IMR-90 (cell line): ENCODE data around the gene SYNRG. TPM values are rescaled to one million over a fixed set of nuclear protein-coding genes. Genes with fewer than 3 reads are reported as not detected.

Source experiments
- ATAC-seq: fragments of 200-7000 bp; cut with Tn5 transposase; 2 replicates; pipeline ENCODE4 v1.9.1; 2020; ENCODE audit warnings: low read depth, mild to moderate bottlenecking, moderate library complexity
- BruUV-seq: library from RNA; stranded (reverse); fragments of 400-500 nt; replicated peaks from 2 replicates; lab custom pipeline; 2021; lab: Mats Ljungman, UMichigan
- CTCF ChIA-PET: fragments of 300-600 bp; formaldehyde crosslinking; extraction: SDS; loops from one replicate; lab custom pipeline; 2021; ENCODE audit warnings: antibody characterized with exemption; lab: Yijun Ruan, JAX
- POLR2A ChIA-PET: fragments of 300-600 bp; sonication (Branson Sonifier 250); formaldehyde crosslinking; loops from one replicate; lab custom pipeline; 2022; ENCODE audit warnings: antibody characterized with exemption; ENCODE audit not compliant: unreplicated experiment; lab: Charles Lee
- DNase-seq: peaks from one replicate; pipeline ENCODE4 v3.0.0; 2013
- H2AFZ ChIP-seq: replicated peaks from 2 replicates; pipeline ENCODE3; 2013; ENCODE audit warnings: low read length, mild to moderate bottlenecking; ENCODE audit not compliant: poor library complexity
- H2AK5ac ChIP-seq: 2 replicates; pipeline ENCODE4 v1.6.1; 2013; ENCODE audit warnings: low read depth, low read length, inconsistent platforms
- H2AK9ac ChIP-seq: replicated peaks from 2 replicates; pipeline ENCODE3; 2013; ENCODE audit warnings: mild to moderate bottlenecking, low read depth, low read length, moderate library complexity; ENCODE audit not compliant: poor library complexity
- H2BK120ac ChIP-seq: 2 replicates; pipeline ENCODE4 v1.6.1; 2013; ENCODE audit warnings: low read depth, low read length, inconsistent platforms
- H2BK15ac ChIP-seq: 3 replicates; pipeline ENCODE4 v1.6.1; 2013; ENCODE audit warnings: low read depth, low read length, inconsistent platforms
- H2BK20ac ChIP-seq: 2 replicates; pipeline ENCODE4 v1.6.1; 2013; ENCODE audit warnings: low read depth, mild to moderate bottlenecking, inconsistent platforms, low read length, moderate library complexity
- H2BK5ac ChIP-seq: 2 replicates; pipeline ENCODE4 v1.6.1; 2013; ENCODE audit warnings: mild to moderate bottlenecking, low read depth, low read length, inconsistent platforms; ENCODE audit not compliant: poor library complexity, severe bottlenecking
- H3K14ac ChIP-seq: replicated peaks from 2 replicates; pipeline ENCODE4 v1.6.1; 2013; ENCODE audit warnings: low read depth, low read length, inconsistent platforms
- H3K18ac ChIP-seq: 2 replicates; pipeline ENCODE4 v1.6.1; 2013; ENCODE audit warnings: low read depth, low read length, control low read depth
- H3K23ac ChIP-seq: 2 replicates; pipeline ENCODE4 v1.6.1; 2013; ENCODE audit warnings: low read depth, low read length, inconsistent platforms
- H3K27ac ChIP-seq: 2 replicates; pipeline ENCODE4 v1.5.1; 2013; ENCODE audit warnings: mild to moderate bottlenecking, control low read depth, low read length; ENCODE audit not compliant: insufficient read depth
- H3K27me3 ChIP-seq: 2 replicates; pipeline ENCODE4 v1.6.1; 2013; ENCODE audit warnings: low read length; ENCODE audit not compliant: control insufficient read depth, insufficient read depth
- H3K36me3 ChIP-seq: 2 replicates; pipeline ENCODE4 v1.6.1; 2013; ENCODE audit warnings: low read length, mixed read lengths; ENCODE audit not compliant: control insufficient read depth, insufficient read depth
- H3K4ac ChIP-seq: 2 replicates; pipeline ENCODE4 v1.6.1; 2013; ENCODE audit warnings: low read depth, low read length, inconsistent platforms
- H3K4me1 ChIP-seq: 2 replicates; pipeline ENCODE4 v1.6.1; 2013; ENCODE audit warnings: low read length, mixed read lengths; ENCODE audit not compliant: control insufficient read depth, insufficient read depth
- H3K4me2 ChIP-seq: 2 replicates; pipeline ENCODE4 v1.6.1; 2013; ENCODE audit warnings: low read depth, mild to moderate bottlenecking, control low read depth, low read length, moderate library complexity
- H3K4me3 ChIP-seq: 2 replicates; pipeline ENCODE4 v1.5.1; 2013; ENCODE audit warnings: low read depth, mild to moderate bottlenecking, control low read depth, low read length, moderate library complexity; ENCODE audit not compliant: insufficient read depth
- H3K56ac ChIP-seq: 2 replicates; pipeline ENCODE4 v1.6.1; 2013; ENCODE audit warnings: low read length, inconsistent platforms; ENCODE audit not compliant: insufficient read depth; ENCODE audit errors: extremely low read depth
- H3K79me1 ChIP-seq, 2 experiments: 2 replicates each; pipeline ENCODE4 v1.6.1; 2013; ENCODE audit warnings: low read length in 2 of 2, inconsistent platforms in 1 of 2, low read depth in 1 of 2
- H3K9ac ChIP-seq: 2 replicates; pipeline ENCODE4 v1.6.1; 2013; ENCODE audit warnings: low read depth, low read length, control low read depth
- H3K9me1 ChIP-seq: 2 replicates; pipeline ENCODE4 v1.6.1; 2013; ENCODE audit warnings: low read length, inconsistent platforms; ENCODE audit not compliant: insufficient read depth
- H3K9me3 ChIP-seq: 2 replicates; pipeline ENCODE4 v1.6.1; 2013; ENCODE audit warnings: low read length; ENCODE audit not compliant: control insufficient read depth, insufficient read depth
- H4K20me1 ChIP-seq: 2 replicates; pipeline ENCODE4 v1.6.1; 2013; ENCODE audit warnings: low read length, inconsistent platforms; ENCODE audit not compliant: insufficient read depth
- H4K5ac ChIP-seq: 2 replicates; pipeline ENCODE4 v1.6.1; 2013; ENCODE audit warnings: mild to moderate bottlenecking, low read depth, low read length, control low read depth
- H4K8ac ChIP-seq, 2 experiments: 2 replicates each; pipeline ENCODE4 v1.6.1; 2013; ENCODE audit warnings: low read depth in 2 of 2, low read length in 2 of 2, control low read depth in 1 of 2, inconsistent platforms in 1 of 2
- H4K91ac ChIP-seq: 2 replicates; pipeline ENCODE4 v1.6.1; 2013; ENCODE audit warnings: low read depth, low read length, inconsistent platforms; ENCODE audit not compliant: insufficient read depth
- BHLHE40 ChIP-seq: fragments of 150-350 bp; IDR thresholded peaks from 2 replicates; pipeline ENCODE4 v1.6.1; 2016; ENCODE audit warnings: mild to moderate bottlenecking, low read depth, low read length
- CEBPB ChIP-seq: IDR thresholded peaks from 2 replicates; pipeline ENCODE4 v1.6.1; 2012; ENCODE audit warnings: low read depth, low read length, improper control_type of control experiment
- CHD1 ChIP-seq: IDR thresholded peaks from 2 replicates; pipeline ENCODE4 v1.6.1; 2012; ENCODE audit warnings: low read depth, low read length, improper control_type of control experiment
- FOS ChIP-seq: fragments of 150-350 bp; IDR thresholded peaks from 2 replicates; pipeline ENCODE4 v1.6.1; 2016; ENCODE audit warnings: low read depth, low read length
- MAFK ChIP-seq: IDR thresholded peaks from 2 replicates; pipeline ENCODE4 v1.6.1; 2012; ENCODE audit warnings: low read depth, low read length, improper control_type of control experiment
- MAZ ChIP-seq: IDR thresholded peaks from 2 replicates; pipeline ENCODE4 v1.6.1; 2012; ENCODE audit warnings: low read depth, mild to moderate bottlenecking, low read length, improper control_type of control experiment, moderate library complexity, borderline replicate concordance
- MXI1 ChIP-seq: IDR thresholded peaks from 2 replicates; pipeline ENCODE4 v1.6.1; 2012; ENCODE audit warnings: low read depth, mild to moderate bottlenecking, low read length, moderate library complexity, borderline replicate concordance
- NFE2L2 ChIP-seq: fragments of 150-350 bp; IDR thresholded peaks from 2 replicates; pipeline ENCODE4 v1.6.1; 2016; ENCODE audit warnings: low read depth, mild to moderate bottlenecking, low read length
- POLR2A ChIP-seq: IDR thresholded peaks from 2 replicates; pipeline ENCODE4 v1.6.1; 2012; ENCODE audit warnings: mild to moderate bottlenecking, low read depth, low read length
- RAD21 ChIP-seq: IDR thresholded peaks from 2 replicates; pipeline ENCODE4 v1.6.1; 2012; ENCODE audit warnings: low read length, improper control_type of control experiment
- RCOR1 ChIP-seq: IDR thresholded peaks from 2 replicates; pipeline ENCODE4 v1.6.1; 2012; ENCODE audit warnings: mild to moderate bottlenecking, low read length, improper control_type of control experiment; ENCODE audit not compliant: insufficient replicate concordance
- RFX5 ChIP-seq: IDR thresholded peaks from 2 replicates; pipeline ENCODE4 v1.8.0; 2012; ENCODE audit warnings: low read depth, mild to moderate bottlenecking, low read length, moderate library complexity
- SMC3 ChIP-seq: fragments of 150-350 bp; IDR thresholded peaks from 2 replicates; pipeline ENCODE4 v1.6.1; 2016; ENCODE audit warnings: low read depth, mild to moderate bottlenecking, antibody characterized with exemption, low read length, moderate library complexity
- WGBS, 2 experiments: methylation state at CpG; one replicate each; pipeline versions ENCODE4 v1.1.5 to v1.1.7; 2013; ENCODE audit warnings: missing lambda C conversion rate in 2 of 2; ENCODE audit not compliant: insufficient read length in 1 of 2; ENCODE audit errors: extremely low coverage in 2 of 2; 5-methylcytosine and 5-hydroxymethylcytosine counted together
- dilution Hi-C: fragments of 300-500 bp; cut with HindIII; formaldehyde crosslinking; loops from one replicate; pipeline ENCODE4 v1.14.3; 2018; ENCODE audit warnings: low sequenced_read_pairs; ENCODE audit not compliant: unreplicated experiment
- in situ Hi-C: fragments of 300-500 bp; cut with MboI; formaldehyde crosslinking; loops from 3 replicates; pipeline ENCODE4 v1.14.3; 2019; ENCODE audit warnings: low sequenced_read_pairs, inconsistent platforms, mixed read lengths
- intact Hi-C: fragments of 100-400 bp; cut with micrococcal nuclease; formaldehyde crosslinking; loops from 2 replicates; pipeline ENCODE4 v1.10.0; 2022
- polyA plus RNA-seq, 3 experiments: library from polyadenylated mRNA; depleted of rRNA; stranded (reverse); fragments of >200 nt; gene quantifications; 2 replicates each; pipeline ENCODE4 v1.2.3, GENCODE V29; 2012; ENCODE audit warnings: low replicate concordance in 1 of 3
- total RNA-seq: library from RNA; depleted of rRNA; stranded (reverse); fragments of >200 nt; gene quantifications from 2 replicates; pipeline ENCODE4 v1.2.3, GENCODE V29; 2012
- TF ChIP-seq, protein P1 (sequence below): fragments of 150-350 bp; IDR thresholded peaks from 2 replicates; pipeline ENCODE4 v1.6.1; 2017; ENCODE audit warnings: mild to moderate bottlenecking, antibody characterized with exemption, low read length, low read depth
- TF ChIP-seq, protein P2 (sequence below): fragments of 150-350 bp; IDR thresholded peaks from 2 replicates; pipeline ENCODE4 v1.6.1; 2016; ENCODE audit warnings: low read depth, mild to moderate bottlenecking, low read length, moderate library complexity, borderline replicate concordance
- TF ChIP-seq, protein P3 (sequence below): conservative IDR thresholded peaks from 2 replicates; pipeline ENCODE4 v1.5.1; 2012; ENCODE audit warnings: mild to moderate bottlenecking, low read depth, low read length, improper control_type of control experiment

SYNRG gene
- total and polyA plus RNA-seq, 2 of the 4 experiments (the other 2 are of a cell fraction), result 11.7 to 15.2 TPM

DNA sequence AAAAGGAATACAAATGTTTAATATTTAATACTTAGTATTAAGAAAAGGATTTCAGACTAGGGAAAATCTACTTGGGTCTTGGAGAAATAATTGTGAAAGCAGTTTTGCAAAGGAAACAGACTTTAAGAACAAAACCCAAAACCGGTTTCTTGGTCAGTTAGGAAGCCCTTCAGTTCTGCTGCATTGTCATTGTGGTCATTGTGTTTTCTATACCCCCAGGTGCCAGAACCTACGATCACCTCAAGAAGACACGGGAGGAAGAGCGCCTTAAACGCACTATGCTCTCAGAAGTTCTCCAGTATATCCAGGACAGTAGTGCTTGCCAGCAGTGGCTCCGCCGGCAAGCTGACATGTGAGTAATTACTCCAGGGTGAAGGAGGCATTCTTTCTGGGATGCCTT is 139.0 kb downstream of the SYNRG start:
- ChIA-PET POLR2A (no interaction called here), CTCF (no interaction called here)
- H3K14ac ChIP-seq, result no peak overlapping the region
- H3K79me1 ChIP-seq, result peaks cover 3 to 5% of the 10 kb centered on the region in 2 experiments; a peak in 2 of 4 replicates
- H3K56ac ChIP-seq, result no peak overlapping the region
- in situ Hi-C loops, result no loop called here
- H2BK15ac ChIP-seq, result no peak overlapping the region
- no peak overlapping the region for H3K23ac ChIP-seq
- no peak overlapping the region for H3K4ac ChIP-seq
- H2AK9ac ChIP-seq, result no peak overlapping the region
- no peak overlapping the region for H3K9ac ChIP-seq
- no peak overlapping the region for H3K4me2 ChIP-seq
- ATAC-seq (no peak), DNase-seq (no peak)
- H3K9me1 ChIP-seq, result no peaks in the 10 kb centered on the region
- H3K18ac ChIP-seq, result no peak overlapping the region
- no peak overlapping the region for H4K5ac ChIP-seq
- no peak overlapping the region for H2AFZ ChIP-seq
- no peak overlapping the region for H2BK120ac ChIP-seq
- no peak overlapping the region for H3K4me3 ChIP-seq
- H4K20me1 ChIP-seq, result no peaks in the 10 kb centered on the region
- 100% methylated on average over 5 of the region's 7 CpGs; no CpG with 5 or more reads in 1 of the 2 experiments for WGBS, 2 experiments
- dilution Hi-C loops, result no loop called here
- no peaks in the 10 kb centered on the region for H3K4me1 ChIP-seq
- no TSS peak for BruUV-seq
- H3K27ac ChIP-seq, result no peak overlapping the region
- H3K27me3 ChIP-seq, result no peaks in the 10 kb centered on the region
- H4K91ac ChIP-seq, result no peak overlapping the region
- no peak overlapping the region for H2BK5ac ChIP-seq
- no peaks in the 10 kb centered on the region for H3K9me3 ChIP-seq
- no peak overlapping the region for H2BK20ac ChIP-seq
- TF ChIP-seq, protein P1, sequence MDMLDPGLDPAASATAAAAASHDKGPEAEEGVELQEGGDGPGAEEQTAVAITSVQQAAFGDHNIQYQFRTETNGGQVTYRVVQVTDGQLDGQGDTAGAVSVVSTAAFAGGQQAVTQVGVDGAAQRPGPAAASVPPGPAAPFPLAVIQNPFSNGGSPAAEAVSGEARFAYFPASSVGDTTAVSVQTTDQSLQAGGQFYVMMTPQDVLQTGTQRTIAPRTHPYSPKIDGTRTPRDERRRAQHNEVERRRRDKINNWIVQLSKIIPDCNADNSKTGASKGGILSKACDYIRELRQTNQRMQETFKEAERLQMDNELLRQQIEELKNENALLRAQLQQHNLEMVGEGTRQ, result no peak
- TF ChIP-seq BHLHE40 (no peak), CEBPB (no peak), FOS (no peak), RAD21 (no peak), RFX5 (no peak), SMC3 (no peak), MAFK (no peak), NFE2L2 (no peak), MAZ (no peak), RCOR1 (no peak), MXI1 (no peak), CHD1 (no peak), POLR2A (no peak)
- TF ChIP-seq, protein P2, sequence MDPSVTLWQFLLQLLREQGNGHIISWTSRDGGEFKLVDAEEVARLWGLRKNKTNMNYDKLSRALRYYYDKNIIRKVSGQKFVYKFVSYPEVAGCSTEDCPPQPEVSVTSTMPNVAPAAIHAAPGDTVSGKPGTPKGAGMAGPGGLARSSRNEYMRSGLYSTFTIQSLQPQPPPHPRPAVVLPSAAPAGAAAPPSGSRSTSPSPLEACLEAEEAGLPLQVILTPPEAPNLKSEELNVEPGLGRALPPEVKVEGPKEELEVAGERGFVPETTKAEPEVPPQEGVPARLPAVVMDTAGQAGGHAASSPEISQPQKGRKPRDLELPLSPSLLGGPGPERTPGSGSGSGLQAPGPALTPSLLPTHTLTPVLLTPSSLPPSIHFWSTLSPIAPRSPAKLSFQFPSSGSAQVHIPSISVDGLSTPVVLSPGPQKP, result no peak
- TF ChIP-seq, protein P3, sequence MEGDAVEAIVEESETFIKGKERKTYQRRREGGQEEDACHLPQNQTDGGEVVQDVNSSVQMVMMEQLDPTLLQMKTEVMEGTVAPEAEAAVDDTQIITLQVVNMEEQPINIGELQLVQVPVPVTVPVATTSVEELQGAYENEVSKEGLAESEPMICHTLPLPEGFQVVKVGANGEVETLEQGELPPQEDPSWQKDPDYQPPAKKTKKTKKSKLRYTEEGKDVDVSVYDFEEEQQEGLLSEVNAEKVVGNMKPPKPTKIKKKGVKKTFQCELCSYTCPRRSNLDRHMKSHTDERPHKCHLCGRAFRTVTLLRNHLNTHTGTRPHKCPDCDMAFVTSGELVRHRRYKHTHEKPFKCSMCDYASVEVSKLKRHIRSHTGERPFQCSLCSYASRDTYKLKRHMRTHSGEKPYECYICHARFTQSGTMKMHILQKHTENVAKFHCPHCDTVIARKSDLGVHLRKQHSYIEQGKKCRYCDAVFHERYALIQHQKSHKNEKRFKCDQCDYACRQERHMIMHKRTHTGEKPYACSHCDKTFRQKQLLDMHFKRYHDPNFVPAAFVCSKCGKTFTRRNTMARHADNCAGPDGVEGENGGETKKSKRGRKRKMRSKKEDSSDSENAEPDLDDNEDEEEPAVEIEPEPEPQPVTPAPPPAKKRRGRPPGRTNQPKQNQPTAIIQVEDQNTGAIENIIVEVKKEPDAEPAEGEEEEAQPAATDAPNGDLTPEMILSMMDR, result no peak
- no peak overlapping the region for H2AK5ac ChIP-seq
- peaks cover 29% of the 10 kb centered on the region for H3K36me3 ChIP-seq
- no peak overlapping the region for H4K8ac ChIP-seq
- intact Hi-C loops, result no loop called here
